GM15510 (cell line): ENCODE results near the gene SLC22A4.

ENCODE experiments used
- POLR2A ChIP-seq: IDR thresholded peaks from 3 replicates; pipeline ENCODE4 v1.6.1; 2011; ENCODE audit warnings: borderline replicate concordance; ENCODE audit not compliant: insufficient read length; ENCODE audit errors: extremely low read depth

SLC22A4 gene

GRCh38 chr5:132323202-132323601 lies 29.0 kb downstream of the SLC22A4 start:
- no peak for TF ChIP-seq POLR2A

- TF ChIP-seq POLR2A: no peak
Observed at GRCh38 chr5:132325691-132326090, 31.5 kb downstream of the SLC22A4 start.

- TF ChIP-seq POLR2A: no peak
Observed at GRCh38 chr5:132327252-132327955, 33.2 kb downstream of the SLC22A4 start.

- no peak for TF ChIP-seq POLR2A
Observed at GRCh38 chr5:132334812-132335211, 40.6 kb downstream of the SLC22A4 start.

- TF ChIP-seq POLR2A: no peak
Observed at GRCh38 chr5:132335402-132335801, 41.2 kb downstream of the SLC22A4 start.

- no peak for TF ChIP-seq POLR2A
Observed at GRCh38 chr5:132339502-132339901, 45.3 kb downstream of the SLC22A4 start.

GRCh38 chr5:132342291-132343180 lies 48.3 kb downstream of the SLC22A4 start:
- TF ChIP-seq POLR2A: no peak

GRCh38 chr5:132344775-132345514 lies 50.8 kb downstream of the SLC22A4 start:
- TF ChIP-seq POLR2A: no peak

- TF ChIP-seq POLR2A: no peak
Observed at GRCh38 chr5:132353486-132353995, 59.3 kb downstream of the SLC22A4 start.

GRCh38 chr5:132354381-132355139 lies 60.4 kb downstream of the SLC22A4 start:
- no peak for TF ChIP-seq POLR2A

- TF ChIP-seq POLR2A: no peak
Observed at GRCh38 chr5:132355140-132355765, 61.1 kb downstream of the SLC22A4 start.

GRCh38 chr5:132358775-132359174 lies 64.6 kb downstream of the SLC22A4 start:
- TF ChIP-seq POLR2A: no peak

- TF ChIP-seq POLR2A: no peak
Observed at GRCh38 chr5:132362086-132362485, 67.9 kb downstream of the SLC22A4 start.
